ENCODE measurements around the gene JMJD1C. TPM values are rescaled to one million over a fixed set of nuclear protein-coding genes. Genes with fewer than 3 reads are reported as not detected.

The JMJD1C gene
- total RNA-seq, 1 experiment from 2014 or later = 66.3 TPM

- Histone ChIP-seq H3K4me1 (ENCODE audit: control insufficient read depth in 1 of 2, insufficient read depth in 2 of 2, low read length in 2 of 2) (peaks cover 17 to 23% of the 10 kb centered on the region in 2 experiments), H3K79me2 (ENCODE audit: insufficient read depth, low read length) (peaks cover 99% of the 10 kb centered on the region), H3K9ac (ENCODE audit: low read length) (no peak overlapping the region), H3K4me3 (replicated peaks in 1 of 2; ENCODE audit: low read depth in 1 of 2, low read length in 2 of 2) (no peak overlapping the region), H3K9me2 (ENCODE audit: insufficient read depth) (no peaks in the 10 kb centered on the region), H3K9me3 (ENCODE audit: control insufficient read depth in 1 of 2, insufficient read depth in 1 of 2, low read depth in 1 of 2, low read length in 2 of 2) (no peaks in the 10 kb centered on the region), H2AFZ (ENCODE audit: low read depth, low read length, poor library complexity, severe bottlenecking) (no peak overlapping the region), H3K27me3 (ENCODE audit: insufficient read depth, low read length) (no peaks in the 10 kb centered on the region), H4K20me1 (ENCODE audit: insufficient read depth) (no peaks in the 10 kb centered on the region), H3K27ac (ENCODE audit: low read depth, low read length) (no peak overlapping the region), H3K4me2 (ENCODE audit: low read length) (no peak overlapping the region), H3K36me3 (ENCODE audit: control insufficient read depth in 1 of 2, insufficient read depth in 2 of 2, low read length in 2 of 2) (peaks cover 0 to 5% of the 10 kb centered on the region in 2 experiments; a peak in 2 of 4 replicates)
- no peak for ATAC-seq
- ChIA-PET RAD21 (ENCODE audit: low non-redundant PET in 1 of 2, low total read pairs in 2 of 2, uncharacterized antibody in 2 of 2, unreplicated experiment in 2 of 2) (no interaction called here), POLR2A (no interaction called here), CTCF (no interaction called here)
- DNase-seq (ENCODE audit: low read depth, low spot score) = no peak
- intact Hi-C loops (cut with micrococcal nuclease) = no loop called here
- no peak for TF ChIP-seq RAD21 (IDR thresholded peaks at IDR 0.05; ENCODE audit: low read depth)
- no peak for TF ChIP-seq POLR2A (IDR thresholded peaks at IDR 0.05; ENCODE audit: borderline replicate concordance, extremely low read depth, insufficient read depth, insufficient read length)
- no TSS peak for BruUV-seq (replicated peaks)
These were observed 204.3 kb downstream of the JMJD1C start for GRCh38 chr10:63261496-63261895.

GRCh38 chr10:63260860-63261251 lies 204.9 kb downstream of the JMJD1C start:
- no TSS peak for BruUV-seq (replicated peaks)

More at GRCh38 chr10:63260860-63261251, 204.9 kb downstream of the JMJD1C start:
- Histone ChIP-seq H3K9me2 (ENCODE audit: insufficient read depth) (no peaks in the 10 kb centered on the region), H3K4me2 (ENCODE audit: low read length) (no peak overlapping the region), H3K27ac (ENCODE audit: low read depth, low read length) (no peak overlapping the region), H3K27me3 (ENCODE audit: insufficient read depth, low read length) (no peaks in the 10 kb centered on the region), H3K9me3 (ENCODE audit: control insufficient read depth in 1 of 2, insufficient read depth in 1 of 2, low read depth in 1 of 2, low read length in 2 of 2) (no peaks in the 10 kb centered on the region), H4K20me1 (ENCODE audit: insufficient read depth) (no peaks in the 10 kb centered on the region), H3K36me3 (ENCODE audit: control insufficient read depth in 1 of 2, insufficient read depth in 2 of 2, low read length in 2 of 2) (peaks cover 0 to 5% of the 10 kb centered on the region in 2 experiments; a peak in 2 of 4 replicates), H3K4me1 (ENCODE audit: control insufficient read depth in 1 of 2, insufficient read depth in 2 of 2, low read length in 2 of 2) (peaks cover 11 to 16% of the 10 kb centered on the region in 2 experiments), H3K9ac (ENCODE audit: low read length) (no peak overlapping the region), H3K4me3 (replicated peaks in 1 of 2; ENCODE audit: low read depth in 1 of 2, low read length in 2 of 2) (no peak overlapping the region), H3K79me2 (ENCODE audit: insufficient read depth, low read length) (peaks cover 99% of the 10 kb centered on the region), H2AFZ (ENCODE audit: low read depth, low read length, poor library complexity, severe bottlenecking) (no peak overlapping the region)
- ChIA-PET POLR2A (interaction anchor here (1.3 kb wide), 1 partner anchor 8 kb away, joined by 4 read pairs; no protein-coding TSS in a partner anchor), RAD21 (ENCODE audit: low non-redundant PET in 1 of 2, low total read pairs in 2 of 2, uncharacterized antibody in 2 of 2, unreplicated experiment in 2 of 2) (no interaction called here), CTCF (no interaction called here)
- ATAC-seq (no peak), DNase-seq (ENCODE audit: low read depth, low spot score) (no peak)
- intact Hi-C loops (cut with micrococcal nuclease) = no loop called here
- TF ChIP-seq EZH2phosphoT487 (IDR thresholded peaks at IDR 0.05; ENCODE audit: borderline replicate concordance) (no peak), CEBPB (IDR thresholded peaks at IDR 0.05; ENCODE audit: low read depth) (no peak), EGR1 (IDR thresholded peaks at IDR 0.05; ENCODE audit: low read depth) (no peak), ELF1 (IDR thresholded peaks at IDR 0.05; ENCODE audit: borderline replicate concordance, low read depth) (no peak)

All from HCT116 (cell line).